GM13977 (cell line): ENCODE measurements around the gene EIF4A3.

Experiments used
- DNase-seq: peaks from one replicate; pipeline ENCODE4 v3.0.0; 2012; ENCODE audit warnings: low spot score
- CTCF ChIP-seq: IDR thresholded peaks from 2 replicates; pipeline ENCODE4 v1.5.1; 2012; ENCODE audit warnings: mild to moderate bottlenecking, control low read depth; ENCODE audit not compliant: insufficient read depth; ENCODE audit errors: extremely low read depth, missing control alignments
- in situ Hi-C: fragments of 300-500 bp; cut with MboI; formaldehyde crosslinking; loops from one replicate; pipeline ENCODE4 v1.12.0; 2022; ENCODE audit warnings: low sequenced_read_pairs, low pct_unique_long_range_greater_than_20kb, mixed read lengths, inconsistent platforms; ENCODE audit not compliant: unreplicated experiment

Gene EIF4A3

GRCh38 chr17:80122926-80123505 is 23.9 kb downstream of the EIF4A3 start:
- TF ChIP-seq CTCF = no peak
- no peak for DNase-seq
- in situ Hi-C loops = no loop called here

- DNase-seq = no peak
- in situ Hi-C loops = no loop called here
- TF ChIP-seq CTCF = no peak
Measured at GRCh38 chr17:80122026-80122575, 24.8 kb downstream of the EIF4A3 start.

- TF ChIP-seq CTCF = no peak
- in situ Hi-C loops = no loop called here
- DNase-seq = no peak
Measured at GRCh38 chr17:80119839-80120238, 27.1 kb downstream of the EIF4A3 start.

GRCh38 chr17:80119271-80119791 is 27.6 kb downstream of the EIF4A3 start:
- in situ Hi-C loops = no loop called here
- TF ChIP-seq CTCF = no peak
- DNase-seq = no peak

- TF ChIP-seq CTCF = no peak
- in situ Hi-C loops = no loop called here
- no peak for DNase-seq
Measured at GRCh38 chr17:80118601-80119270, 28.2 kb downstream of the EIF4A3 start.

- no peak for DNase-seq
- TF ChIP-seq CTCF = no peak
- in situ Hi-C loops = no loop called here
Measured at GRCh38 chr17:80117491-80118401, 29.2 kb downstream of the EIF4A3 start.
